Measurements from ENCODE around the gene C12orf76. TPM values are rescaled to one million over a fixed set of nuclear protein-coding genes. Genes with fewer than 3 reads are reported as not detected.

Gene C12orf76
- total and polyA plus RNA-seq, 2 of the 13 experiments (the other 11 are each of a cell fraction or from before 2014, with no cell fraction given): 15.8 to 38.4 TPM

GRCh38 chr12:110010853-110011723, 37.2 kb downstream of the C12orf76 start (continued):
- TF ChIP-seq THRA (CRISPR knock-in tag; IDR thresholded peaks at IDR 0.05; ENCODE audit: borderline replicate concordance) (peak; percentile 31; the same call in 1 of the 2 replicates), TRAFD1 (CRISPR knock-in tag; IDR thresholded peaks at IDR 0.05; ENCODE audit: borderline replicate concordance) (no peak), NR2F6 (IDR thresholded peaks at IDR 0.05) (peak; percentile 84), NR2F6 (CRISPR knock-in tag; IDR thresholded peaks at IDR 0.05) (peak; percentile 91), THAP11 (CRISPR knock-in tag; IDR thresholded peaks at IDR 0.05) (no peak), ZNF737 (CRISPR knock-in tag; IDR thresholded peaks at IDR 0.05; ENCODE audit: borderline replicate concordance) (no peak), ZSCAN5A (CRISPR knock-in tag; IDR thresholded peaks at IDR 0.05; ENCODE audit: borderline replicate concordance) (no peak), ZZZ3 (CRISPR knock-in tag; IDR thresholded peaks at IDR 0.05; ENCODE audit: borderline replicate concordance) (no peak), SETDB1 (CRISPR knock-in tag; IDR thresholded peaks at IDR 0.05; ENCODE audit: borderline replicate concordance) (no peak), ZMYM3 (CRISPR knock-in tag; IDR thresholded peaks at IDR 0.05) (peak; percentile 95), KLF9 (CRISPR knock-in tag; IDR thresholded peaks at IDR 0.05; ENCODE audit: low read depth) (no peak), FLYWCH1 (CRISPR knock-in tag; IDR thresholded peaks at IDR 0.05) (no peak), MLX (CRISPR knock-in tag; IDR thresholded peaks at IDR 0.05) (peak; percentile 81), SMAD3 (CRISPR knock-in tag; IDR thresholded peaks at IDR 0.05) (no peak), MEF2D (CRISPR knock-in tag; IDR thresholded peaks at IDR 0.05) (0 out of 2 replicates have a peak, but pooled peaks have one; percentile 37), NR2C2 (CRISPR knock-in tag; IDR thresholded peaks at IDR 0.05; ENCODE audit: borderline replicate concordance) (0 out of 2 replicates have a peak, but pooled peaks have one; percentile 36), RBFOX2 (IDR thresholded peaks at IDR 0.05; ENCODE audit: low read depth, low read length) (no peak), HDAC1 (CRISPR knock-in tag; IDR thresholded peaks at IDR 0.05) (peak; percentile 46; the same call in 1 of the 2 replicates), ZNF335 (CRISPR knock-in tag; IDR thresholded peaks at IDR 0.05) (no peak), NPAS2 (CRISPR knock-in tag; IDR thresholded peaks at IDR 0.05; ENCODE audit: borderline replicate concordance) (no peak), ZNF317 (CRISPR knock-in tag; IDR thresholded peaks at IDR 0.05) (no peak), ATF7-NPFF (CRISPR knock-in tag; IDR thresholded peaks at IDR 0.05; ENCODE audit: low read depth) (no peak), ZNF350 (CRISPR knock-in tag; IDR thresholded peaks at IDR 0.05; ENCODE audit: borderline replicate concordance, low read depth) (0 out of 2 replicates have a peak, but pooled peaks have one; percentile 26), THAP7 (CRISPR knock-in tag; IDR thresholded peaks at IDR 0.05) (no peak), ZNF326 (CRISPR knock-in tag; IDR thresholded peaks at IDR 0.05; ENCODE audit: borderline replicate concordance) (no peak)

All from HepG2 (cell line).